Activated CD8-positive, alpha-beta memory T cell treated with anti-CD3 and anti-CD28 coated beads for 36 hours (primary cell): ENCODE results near the gene ELOVL3. TPM values are rescaled to one million over a fixed set of nuclear protein-coding genes. Genes with fewer than 3 reads are reported as not detected.

Source experiments
- CTCF ChIA-PET: fragments of 350-600 bp; sonication (Branson Sonifier 250); formaldehyde crosslinking; loops from one replicate; lab custom pipeline; 2021; ENCODE audit warnings: antibody characterized with exemption; lab: Charles Lee
- POLR2A ChIA-PET: fragments of 350-600 bp; sonication (Branson Sonifier 250); formaldehyde crosslinking; loops from one replicate; lab custom pipeline; 2021; ENCODE audit warnings: antibody characterized with exemption; lab: Charles Lee
- total RNA-seq, 2 experiments: library from RNA; stranded (reverse); gene quantifications; one replicate each; pipeline ENCODE4 v1.2.3, GENCODE V29; 2021

The ELOVL3 gene
- total RNA-seq, 2 experiments from 2014 or later, result not detected

DNA sequence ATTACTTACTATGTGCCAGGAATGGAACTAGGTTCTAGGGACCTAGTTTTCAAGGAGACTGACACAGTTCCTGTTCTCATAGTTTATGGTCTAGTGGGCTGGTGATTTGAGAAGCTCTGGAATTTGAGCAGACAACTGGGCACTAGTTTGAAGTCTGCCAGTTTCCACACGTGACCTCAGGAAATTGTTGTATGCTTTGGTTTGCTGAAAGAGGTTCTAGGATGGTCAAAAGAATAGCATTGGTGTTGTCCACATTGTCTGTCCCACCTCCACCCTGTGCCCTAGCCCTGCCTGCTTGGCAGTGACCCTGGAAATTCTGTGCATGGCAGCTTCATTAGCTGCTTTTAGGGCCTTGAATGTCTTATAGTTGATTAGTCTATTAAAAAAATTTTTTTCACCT, 48.0 kb downstream of the ELOVL3 start:
- ChIA-PET CTCF (no interaction called here), POLR2A (no interaction called here)

DNA sequence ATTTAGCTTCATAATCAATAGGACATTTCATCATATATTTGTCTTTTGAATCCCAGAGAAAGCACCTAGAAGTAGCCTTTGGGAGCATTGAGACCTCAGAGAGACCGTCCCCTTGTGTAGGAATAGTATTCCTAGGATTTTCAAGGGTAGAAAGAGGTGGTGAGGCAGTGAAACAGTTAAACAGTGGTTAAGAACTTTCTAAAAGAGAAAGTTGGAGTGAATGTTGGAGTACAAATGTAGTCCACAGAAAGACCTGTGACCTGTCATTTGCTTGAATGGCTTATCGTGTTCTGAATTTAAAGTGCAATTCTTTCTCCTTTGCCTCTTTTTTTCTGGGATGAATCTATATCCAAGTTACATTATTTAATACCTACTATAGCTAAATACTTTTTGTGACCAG, 49.2 kb downstream of the ELOVL3 start:
- ChIA-PET POLR2A (no interaction called here), CTCF (no interaction called here)

DNA sequence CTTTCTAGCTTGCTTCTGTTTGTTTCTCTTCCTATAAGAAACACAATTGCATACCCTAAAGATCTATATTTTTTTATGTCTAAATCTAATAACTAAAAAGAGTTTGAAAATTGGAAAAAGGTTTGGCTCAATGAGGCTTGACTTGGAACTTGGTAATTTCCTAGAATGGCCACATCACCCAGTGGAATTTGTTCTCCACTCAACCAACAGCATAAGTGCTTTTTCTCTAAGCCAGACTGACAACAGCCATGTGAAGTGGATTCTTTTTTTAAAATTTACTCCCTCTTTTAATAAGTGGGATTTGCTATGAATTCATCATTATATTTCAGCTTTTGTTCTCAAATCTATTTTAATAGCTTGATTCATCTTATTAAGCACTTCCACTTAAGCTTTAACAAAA, 53.0 kb downstream of the ELOVL3 start:
- CTCF ChIA-PET, result no interaction called here
- POLR2A ChIA-PET, result interaction anchor here (0.6 kb wide), 2 partner anchors 34 to 149 kb away, joined by 3 read pairs; partner anchors contain the start of gene GBF1

Other genes with a start within 250 kb of the ELOVL3 start
- gene ARMH3, start 170.1 kb upstream of the ELOVL3 start, total RNA-seq, result 10 to 100 TPM; 19.3 to 23.5 TPM
- gene HPS6, start 160.9 kb upstream of the ELOVL3 start, total RNA-seq, result 10 to 100 TPM; 27.3 to 28.2 TPM
- gene LDB1, start 105.9 kb upstream of the ELOVL3 start, total RNA-seq, result 10 to 100 TPM; 66.9 to 71.4 TPM
- 100 to 1,000 TPM; 103 to 108 TPM for gene PPRC1, start 93.3 kb upstream of the ELOVL3 start, total RNA-seq
- gene NOLC1, start 73.9 kb upstream of the ELOVL3 start, total RNA-seq, result 100 to 1,000 TPM; 341 to 355 TPM
- gene PITX3, start 15.2 kb downstream of the ELOVL3 start, total RNA-seq, result not detected
- gene GBF1, start 19.2 kb downstream of the ELOVL3 start, total RNA-seq, result 10 to 100 TPM; 34.9 to 36.1 TPM
- gene NFKB2, start 169.4 kb downstream of the ELOVL3 start, total RNA-seq, result 100 to 1,000 TPM; 272 to 279 TPM
- gene PSD, start 192.5 kb downstream of the ELOVL3 start, total RNA-seq, result 1 to 10 TPM; 3.6 to 4.9 TPM
- gene FBXL15, start 194.5 kb downstream of the ELOVL3 start, total RNA-seq, result 10 to 100 TPM; 13.2 to 14.4 TPM
- gene CUEDC2, start 206.3 kb downstream of the ELOVL3 start, total RNA-seq, result 10 to 100 TPM; 64.6 to 66.0 TPM
- under 1 TPM; 0.40 to 0.74 TPM for gene C10orf95, start 225.2 kb downstream of the ELOVL3 start, total RNA-seq